ENCODE measurements around the gene TMEM131. TPM values are rescaled to one million over a fixed set of nuclear protein-coding genes. Genes with fewer than 3 reads are reported as not detected.
"Not testable (repeated sequence)": the region's sequence is repeated elsewhere in the genome, so short reads cannot be mapped to it uniquely, and the experiment has no call there.

Gene TMEM131
- total RNA-seq, 1 donor from 2014 or later = 36.6 TPM

DNA sequence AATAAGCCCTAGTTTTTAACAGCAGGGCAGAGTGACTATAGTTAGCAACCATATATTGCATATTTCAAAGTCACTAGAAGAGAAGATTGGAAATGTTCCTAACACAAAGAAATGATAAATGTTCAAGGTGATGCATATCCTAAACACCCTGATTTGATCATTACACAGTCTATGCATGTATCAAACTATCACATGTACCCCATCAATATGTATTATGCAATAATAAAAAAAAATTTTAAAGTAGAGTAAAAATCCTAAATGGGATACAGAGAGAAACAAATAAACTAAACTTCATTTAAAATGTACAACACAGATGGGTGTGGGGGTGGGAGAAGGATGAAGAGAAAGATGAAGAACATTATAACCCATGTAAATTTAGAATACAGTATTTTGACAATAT, 93.9 kb downstream of the TMEM131 start:
- Mint-ChIP-seq H3K4me1 (ENCODE audit: low read depth, unreplicated experiment) (no peaks in the 10 kb centered on the region), H3K27me3 (ENCODE audit: unreplicated experiment) (peaks cover 1% of the 10 kb centered on the region), H3K36me3 (ENCODE audit: unreplicated experiment) (no peaks in the 10 kb centered on the region), H3K9me3 (ENCODE audit: unreplicated experiment) (no peaks in the 10 kb centered on the region), H3K4me3 (ENCODE audit: unreplicated experiment) (no peak overlapping the region), H3K27ac (ENCODE audit: unreplicated experiment) (no peak overlapping the region)
- no peak for DNase-seq
- TF ChIP-seq, protein P1, sequence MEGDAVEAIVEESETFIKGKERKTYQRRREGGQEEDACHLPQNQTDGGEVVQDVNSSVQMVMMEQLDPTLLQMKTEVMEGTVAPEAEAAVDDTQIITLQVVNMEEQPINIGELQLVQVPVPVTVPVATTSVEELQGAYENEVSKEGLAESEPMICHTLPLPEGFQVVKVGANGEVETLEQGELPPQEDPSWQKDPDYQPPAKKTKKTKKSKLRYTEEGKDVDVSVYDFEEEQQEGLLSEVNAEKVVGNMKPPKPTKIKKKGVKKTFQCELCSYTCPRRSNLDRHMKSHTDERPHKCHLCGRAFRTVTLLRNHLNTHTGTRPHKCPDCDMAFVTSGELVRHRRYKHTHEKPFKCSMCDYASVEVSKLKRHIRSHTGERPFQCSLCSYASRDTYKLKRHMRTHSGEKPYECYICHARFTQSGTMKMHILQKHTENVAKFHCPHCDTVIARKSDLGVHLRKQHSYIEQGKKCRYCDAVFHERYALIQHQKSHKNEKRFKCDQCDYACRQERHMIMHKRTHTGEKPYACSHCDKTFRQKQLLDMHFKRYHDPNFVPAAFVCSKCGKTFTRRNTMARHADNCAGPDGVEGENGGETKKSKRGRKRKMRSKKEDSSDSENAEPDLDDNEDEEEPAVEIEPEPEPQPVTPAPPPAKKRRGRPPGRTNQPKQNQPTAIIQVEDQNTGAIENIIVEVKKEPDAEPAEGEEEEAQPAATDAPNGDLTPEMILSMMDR (IDR thresholded peaks at IDR 0.05; ENCODE audit: partially characterized antibody, unreplicated experiment) = no peak

DNA sequence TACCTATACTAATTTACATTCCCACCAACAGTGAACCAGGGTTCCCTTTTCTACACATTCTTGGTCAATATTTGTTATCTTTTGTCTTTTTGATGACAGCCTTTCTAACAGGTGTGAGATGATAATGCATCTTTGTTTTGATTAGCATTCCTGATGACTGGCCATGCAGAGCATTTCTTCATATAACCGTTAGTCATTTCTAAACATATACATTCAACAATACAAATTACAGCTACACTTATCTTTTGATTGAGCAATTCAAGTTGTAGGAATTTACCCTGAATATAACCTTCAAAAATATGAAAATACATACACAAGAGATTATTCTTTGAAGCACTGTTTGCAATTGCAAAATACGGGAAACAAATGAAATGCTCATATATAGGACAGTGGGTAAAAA, 94.9 kb downstream of the TMEM131 start:
- Mint-ChIP-seq H3K4me1 (ENCODE audit: low read depth, unreplicated experiment) (no peaks in the 10 kb centered on the region), H3K27ac (ENCODE audit: unreplicated experiment) (no peak overlapping the region), H3K9me3 (ENCODE audit: unreplicated experiment) (no peaks in the 10 kb centered on the region), H3K4me3 (ENCODE audit: unreplicated experiment) (no peak overlapping the region), H3K36me3 (ENCODE audit: unreplicated experiment) (peaks cover 9% of the 10 kb centered on the region), H3K27me3 (ENCODE audit: unreplicated experiment) (peaks cover 1% of the 10 kb centered on the region)
- DNase-seq = no peak
- TF ChIP-seq, protein P1 (IDR thresholded peaks at IDR 0.05; ENCODE audit: partially characterized antibody, unreplicated experiment) = no peak

DNA sequence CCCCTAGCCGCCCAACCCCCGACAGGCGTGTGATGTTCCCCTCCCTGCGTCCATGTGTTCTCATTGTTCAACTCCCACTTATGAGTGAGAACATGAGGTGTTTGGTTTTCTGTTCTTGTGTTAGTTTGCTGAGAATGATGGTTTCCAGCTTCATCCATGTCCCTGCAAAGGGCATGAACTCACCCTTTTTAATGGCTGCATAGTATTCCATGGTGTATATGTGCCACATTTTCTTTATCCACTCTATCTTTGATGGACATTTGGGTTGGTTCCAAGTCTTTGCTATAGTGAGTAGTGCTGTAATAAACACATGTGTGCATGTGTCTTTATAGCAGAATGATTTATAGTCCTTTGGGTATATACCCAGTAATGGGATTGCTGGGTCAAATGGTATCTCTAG, 102.7 kb downstream of the TMEM131 start:
- H3K27ac Mint-ChIP-seq (ENCODE audit: unreplicated experiment); DNase-seq; H3K27me3 Mint-ChIP-seq (ENCODE audit: unreplicated experiment); H3K9me3 Mint-ChIP-seq (ENCODE audit: unreplicated experiment); H3K4me1 Mint-ChIP-seq (ENCODE audit: low read depth, unreplicated experiment); H3K4me3 Mint-ChIP-seq (ENCODE audit: unreplicated experiment): not testable (repeated sequence)
- peaks cover 11% of the 10 kb centered on the region for H3K36me3 Mint-ChIP-seq (ENCODE audit: unreplicated experiment)

DNA sequence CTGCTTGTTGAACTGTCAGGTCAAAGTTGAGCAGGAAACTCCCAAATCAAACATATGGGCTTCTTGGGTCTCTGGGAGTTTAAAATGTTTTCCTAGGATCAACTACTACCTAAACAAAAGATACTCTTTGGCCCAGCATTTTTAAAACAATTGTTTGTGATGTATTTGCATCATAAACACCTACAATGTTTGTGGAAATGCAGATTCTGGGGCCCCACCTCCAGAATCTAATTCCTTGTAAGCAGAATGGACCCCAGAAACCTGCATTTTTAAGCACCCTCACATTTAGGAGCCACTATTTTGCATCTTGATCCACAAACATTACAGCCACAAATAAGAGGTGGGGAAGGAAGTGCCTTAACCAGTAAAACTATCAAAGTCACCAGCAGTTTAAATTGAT, 104.1 kb downstream of the TMEM131 start:
- H3K4me3 Mint-ChIP-seq (ENCODE audit: unreplicated experiment) = no peak overlapping the region
- H3K27me3 Mint-ChIP-seq (ENCODE audit: unreplicated experiment) = no peaks in the 10 kb centered on the region
- no peaks in the 10 kb centered on the region for H3K9me3 Mint-ChIP-seq (ENCODE audit: unreplicated experiment)
- H3K4me1 Mint-ChIP-seq (ENCODE audit: low read depth, unreplicated experiment) = no peaks in the 10 kb centered on the region
- TF ChIP-seq, protein P1 (IDR thresholded peaks at IDR 0.05; ENCODE audit: partially characterized antibody, unreplicated experiment) = no peak
- no peak for DNase-seq
- no peak overlapping the region for H3K27ac Mint-ChIP-seq (ENCODE audit: unreplicated experiment)
- H3K36me3 Mint-ChIP-seq (ENCODE audit: unreplicated experiment) = peaks cover 14% of the 10 kb centered on the region

DNA sequence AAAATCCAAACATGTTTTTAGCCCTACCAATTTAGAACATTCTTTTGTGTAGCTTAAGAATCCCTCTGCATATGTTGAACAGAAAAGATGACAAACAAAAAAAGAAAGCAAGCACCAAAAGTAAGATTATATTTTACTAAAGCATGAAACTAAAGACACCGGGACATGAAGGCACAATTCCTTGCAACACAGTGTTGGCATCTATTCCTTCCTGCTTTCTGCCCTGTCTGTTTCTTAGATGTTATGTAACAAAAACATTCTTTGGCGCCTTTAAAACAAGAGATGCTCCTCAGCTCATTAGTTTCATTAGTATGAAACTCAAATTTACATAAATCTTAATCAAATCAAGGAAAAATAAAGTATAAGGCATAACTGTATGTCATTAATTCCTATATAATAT, 106.6 kb downstream of the TMEM131 start:
- H3K27me3 Mint-ChIP-seq (ENCODE audit: unreplicated experiment) = peaks cover 7% of the 10 kb centered on the region
- H3K27ac Mint-ChIP-seq (ENCODE audit: unreplicated experiment) = no peak overlapping the region
- TF ChIP-seq, protein P1 (IDR thresholded peaks at IDR 0.05; ENCODE audit: partially characterized antibody, unreplicated experiment) = no peak
- no peaks in the 10 kb centered on the region for H3K4me1 Mint-ChIP-seq (ENCODE audit: low read depth, unreplicated experiment)
- peaks cover 27% of the 10 kb centered on the region for H3K36me3 Mint-ChIP-seq (ENCODE audit: unreplicated experiment)
- H3K9me3 Mint-ChIP-seq (ENCODE audit: unreplicated experiment) = peaks cover 9% of the 10 kb centered on the region
- H3K4me3 Mint-ChIP-seq (ENCODE audit: unreplicated experiment) = no peak overlapping the region
- DNase-seq = no peak

DNA sequence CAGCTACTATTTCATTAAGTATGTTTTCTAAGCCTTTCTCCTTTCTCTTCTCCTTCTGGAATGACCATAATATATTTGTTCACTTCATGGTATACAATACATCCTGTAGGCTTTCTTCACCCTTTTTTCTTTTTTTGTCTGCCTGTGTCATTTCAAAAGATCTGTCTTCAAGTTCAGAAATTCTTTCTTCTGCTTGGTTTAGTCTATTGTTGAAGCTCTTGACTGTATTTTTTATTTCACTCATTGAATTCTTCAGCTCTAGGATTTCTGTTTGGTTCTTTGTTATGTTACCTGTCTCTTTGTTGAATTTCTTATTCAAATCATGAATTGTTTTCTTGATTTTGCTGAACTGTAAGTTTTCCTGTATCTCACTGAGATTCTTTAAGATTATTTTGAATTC, 109.9 kb downstream of the TMEM131 start:
- peaks cover 9% of the 10 kb centered on the region for H3K9me3 Mint-ChIP-seq (ENCODE audit: unreplicated experiment)

More for the DNA sequence above, 109.9 kb downstream of the TMEM131 start:
- Mint-ChIP-seq H3K27me3 (ENCODE audit: unreplicated experiment) (peaks cover 7% of the 10 kb centered on the region), H3K27ac (ENCODE audit: unreplicated experiment) (no peak overlapping the region), H3K4me3 (ENCODE audit: unreplicated experiment) (no peak overlapping the region), H3K36me3 (ENCODE audit: unreplicated experiment) (peaks cover 31% of the 10 kb centered on the region), H3K4me1 (ENCODE audit: low read depth, unreplicated experiment) (no peaks in the 10 kb centered on the region)
- no peak for DNase-seq
- TF ChIP-seq, protein P1 (IDR thresholded peaks at IDR 0.05; ENCODE audit: partially characterized antibody, unreplicated experiment) = no peak
